Kidney epithelial cell (primary cell): ENCODE data around the gene PLCB1. TPM values are rescaled to one million over a fixed set of nuclear protein-coding genes. Genes with fewer than 3 reads are reported as not detected.

Experiments used
- DNase-seq: peaks from one replicate; pipeline ENCODE4 v3.0.0-alpha.2; 2010; ENCODE audit warnings: low read depth
- H3K27me3 ChIP-seq: 2 replicates; pipeline ENCODE4 v1.6.0; 2011; ENCODE audit warnings: low read length; ENCODE audit not compliant: control insufficient read depth, insufficient read depth
- H3K36me3 ChIP-seq: 2 replicates; pipeline ENCODE4 v1.5.1; 2011; ENCODE audit warnings: low read length; ENCODE audit not compliant: control insufficient read depth, insufficient read depth
- H3K4me3 ChIP-seq: 2 replicates; pipeline ENCODE4 v1.5.1; 2011; ENCODE audit warnings: low read depth, mild to moderate bottlenecking, control low read depth, low read length
- total RNA-seq: library from RNA; depleted of rRNA; stranded (reverse); fragments of >200 nt; gene quantifications from 2 replicates; pipeline ENCODE4 v1.2.3, GENCODE V29; 2015
- TF ChIP-seq, protein P1 (sequence below): IDR thresholded peaks from 2 replicates; pipeline ENCODE4 v1.5.1; 2011; ENCODE audit warnings: mild to moderate bottlenecking, moderate library complexity, low read length, control low read depth, inconsistent platforms; ENCODE audit not compliant: insufficient read depth, poor library complexity, severe bottlenecking

The PLCB1 gene
- total RNA-seq, 1 donor from 2014 or later = 5.1 TPM

DNA sequence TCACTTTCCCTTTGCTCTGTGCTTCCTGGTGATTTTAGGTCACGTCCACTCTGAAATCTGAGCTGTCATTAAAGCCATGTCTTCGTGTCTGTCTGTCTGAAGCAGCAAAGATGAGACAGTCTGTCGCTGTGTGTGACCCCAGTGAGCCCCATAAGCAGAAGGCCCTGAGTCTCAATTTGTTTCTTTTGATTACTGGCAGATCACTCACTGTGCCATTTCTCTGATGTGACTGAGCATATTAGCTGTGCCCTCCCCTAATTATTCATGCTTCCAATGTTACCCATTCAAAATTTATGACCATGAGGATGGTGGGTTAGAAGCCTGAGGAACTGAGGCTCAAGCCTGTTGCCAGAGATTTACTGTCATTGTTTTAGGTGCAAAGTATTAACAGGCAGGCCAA lies 117.6 kb downstream of the PLCB1 start:
- TF ChIP-seq, protein P1, sequence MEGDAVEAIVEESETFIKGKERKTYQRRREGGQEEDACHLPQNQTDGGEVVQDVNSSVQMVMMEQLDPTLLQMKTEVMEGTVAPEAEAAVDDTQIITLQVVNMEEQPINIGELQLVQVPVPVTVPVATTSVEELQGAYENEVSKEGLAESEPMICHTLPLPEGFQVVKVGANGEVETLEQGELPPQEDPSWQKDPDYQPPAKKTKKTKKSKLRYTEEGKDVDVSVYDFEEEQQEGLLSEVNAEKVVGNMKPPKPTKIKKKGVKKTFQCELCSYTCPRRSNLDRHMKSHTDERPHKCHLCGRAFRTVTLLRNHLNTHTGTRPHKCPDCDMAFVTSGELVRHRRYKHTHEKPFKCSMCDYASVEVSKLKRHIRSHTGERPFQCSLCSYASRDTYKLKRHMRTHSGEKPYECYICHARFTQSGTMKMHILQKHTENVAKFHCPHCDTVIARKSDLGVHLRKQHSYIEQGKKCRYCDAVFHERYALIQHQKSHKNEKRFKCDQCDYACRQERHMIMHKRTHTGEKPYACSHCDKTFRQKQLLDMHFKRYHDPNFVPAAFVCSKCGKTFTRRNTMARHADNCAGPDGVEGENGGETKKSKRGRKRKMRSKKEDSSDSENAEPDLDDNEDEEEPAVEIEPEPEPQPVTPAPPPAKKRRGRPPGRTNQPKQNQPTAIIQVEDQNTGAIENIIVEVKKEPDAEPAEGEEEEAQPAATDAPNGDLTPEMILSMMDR = no peak
- H3K4me3 ChIP-seq = no peak overlapping the region
- DNase-seq = no peak
- no peaks in the 10 kb centered on the region for H3K36me3 ChIP-seq
- no peaks in the 10 kb centered on the region for H3K27me3 ChIP-seq

DNA sequence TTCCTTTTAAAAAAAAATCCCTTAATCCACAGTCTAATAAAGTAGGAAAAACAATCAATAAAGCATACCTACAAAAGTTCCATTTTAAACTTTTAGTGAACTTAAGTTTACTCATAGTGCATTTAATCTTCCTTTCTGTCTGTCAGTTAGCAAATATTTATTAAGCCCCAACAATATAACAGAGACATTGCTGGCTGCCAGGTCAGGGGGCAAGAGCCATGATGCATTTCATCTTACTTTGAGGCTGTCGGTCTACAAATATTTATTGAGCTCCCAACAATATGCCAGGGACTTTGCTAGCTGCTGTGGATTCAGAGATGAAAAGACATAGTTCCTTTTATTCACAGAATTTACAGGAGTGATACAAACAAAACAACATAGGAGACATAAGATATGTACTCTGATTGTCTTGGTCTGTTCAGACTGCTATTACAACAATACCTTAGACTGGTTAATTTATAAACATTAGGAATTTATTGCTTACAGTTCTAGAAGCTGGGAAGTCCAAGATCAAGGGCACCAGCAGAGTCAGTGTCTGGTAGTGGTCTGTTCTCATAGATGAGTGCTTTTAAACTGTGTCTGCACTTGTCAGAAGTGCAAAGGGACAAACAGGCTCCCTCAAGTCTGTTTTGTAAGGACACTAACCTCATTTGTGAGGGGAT lies 118.6 kb downstream of the PLCB1 start:
- TF ChIP-seq, protein P1 = no peak
- Histone ChIP-seq H3K27me3 (no peaks in the 10 kb centered on the region), H3K36me3 (no peaks in the 10 kb centered on the region), H3K4me3 (no peak overlapping the region)
- DNase-seq = no peak

GRCh38 chr20:8251201-8251575 lies 119.1 kb downstream of the PLCB1 start:
- Histone ChIP-seq H3K27me3 (no peaks in the 10 kb centered on the region), H3K36me3 (no peaks in the 10 kb centered on the region), H3K4me3 (no peak overlapping the region)
- TF ChIP-seq, protein P1 = no peak
- no peak for DNase-seq

- TF ChIP-seq, protein P1 = no peak
- DNase-seq = no peak
- Histone ChIP-seq H3K27me3 (no peaks in the 10 kb centered on the region), H3K4me3 (no peak overlapping the region), H3K36me3 (no peaks in the 10 kb centered on the region)
Observed at GRCh38 chr20:8254911-8255582, 123.0 kb downstream of the PLCB1 start.

GRCh38 chr20:8255945-8256632 lies 124.0 kb downstream of the PLCB1 start:
- H3K27me3 ChIP-seq = no peaks in the 10 kb centered on the region
- TF ChIP-seq, protein P1 = no peak
- no peaks in the 10 kb centered on the region for H3K36me3 ChIP-seq
- DNase-seq = no peak
- H3K4me3 ChIP-seq = no peak overlapping the region
